ENCODE measurements around the gene FEV. TPM values are rescaled to one million over a fixed set of nuclear protein-coding genes. Genes with fewer than 3 reads are reported as not detected.

Gene FEV
- total RNA-seq, 1 donor from 2014 or later: not detected

DNA sequence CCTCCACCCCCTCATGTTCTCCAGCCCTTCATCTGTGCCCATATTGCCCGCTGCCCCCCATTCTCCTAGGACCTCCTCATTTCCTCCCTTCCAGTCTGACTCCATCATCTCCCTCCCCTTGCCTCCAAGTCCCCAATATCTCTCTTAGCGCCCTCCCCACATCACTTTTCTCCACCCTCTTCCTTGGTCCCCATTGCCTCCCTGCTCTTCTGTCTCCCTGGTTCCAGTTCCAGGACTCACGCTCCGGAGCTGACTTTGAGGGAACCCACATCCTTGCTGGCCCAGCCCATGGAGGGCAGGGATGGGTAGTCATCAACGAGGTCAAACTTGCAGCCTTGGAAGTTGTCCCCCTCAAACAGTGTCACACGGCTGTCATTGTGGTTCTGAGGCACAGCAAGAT, 5.6 kb upstream of the FEV start:
- no peak for DNase-seq
- TF ChIP-seq, protein P1, sequence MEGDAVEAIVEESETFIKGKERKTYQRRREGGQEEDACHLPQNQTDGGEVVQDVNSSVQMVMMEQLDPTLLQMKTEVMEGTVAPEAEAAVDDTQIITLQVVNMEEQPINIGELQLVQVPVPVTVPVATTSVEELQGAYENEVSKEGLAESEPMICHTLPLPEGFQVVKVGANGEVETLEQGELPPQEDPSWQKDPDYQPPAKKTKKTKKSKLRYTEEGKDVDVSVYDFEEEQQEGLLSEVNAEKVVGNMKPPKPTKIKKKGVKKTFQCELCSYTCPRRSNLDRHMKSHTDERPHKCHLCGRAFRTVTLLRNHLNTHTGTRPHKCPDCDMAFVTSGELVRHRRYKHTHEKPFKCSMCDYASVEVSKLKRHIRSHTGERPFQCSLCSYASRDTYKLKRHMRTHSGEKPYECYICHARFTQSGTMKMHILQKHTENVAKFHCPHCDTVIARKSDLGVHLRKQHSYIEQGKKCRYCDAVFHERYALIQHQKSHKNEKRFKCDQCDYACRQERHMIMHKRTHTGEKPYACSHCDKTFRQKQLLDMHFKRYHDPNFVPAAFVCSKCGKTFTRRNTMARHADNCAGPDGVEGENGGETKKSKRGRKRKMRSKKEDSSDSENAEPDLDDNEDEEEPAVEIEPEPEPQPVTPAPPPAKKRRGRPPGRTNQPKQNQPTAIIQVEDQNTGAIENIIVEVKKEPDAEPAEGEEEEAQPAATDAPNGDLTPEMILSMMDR (IDR thresholded peaks at IDR 0.05; ENCODE audit: partially characterized antibody, unreplicated experiment): no peak
- Mint-ChIP-seq H3K9me3 (ENCODE audit: unreplicated experiment) (peaks cover 4% of the 10 kb centered on the region), H3K4me1 (ENCODE audit: low read depth, unreplicated experiment) (no peaks in the 10 kb centered on the region), H3K36me3 (ENCODE audit: unreplicated experiment) (no peaks in the 10 kb centered on the region), H3K27ac (ENCODE audit: unreplicated experiment) (no peak overlapping the region), H3K4me3 (ENCODE audit: unreplicated experiment) (no peak overlapping the region), H3K27me3 (ENCODE audit: unreplicated experiment) (peaks cover 52% of the 10 kb centered on the region)

DNA sequence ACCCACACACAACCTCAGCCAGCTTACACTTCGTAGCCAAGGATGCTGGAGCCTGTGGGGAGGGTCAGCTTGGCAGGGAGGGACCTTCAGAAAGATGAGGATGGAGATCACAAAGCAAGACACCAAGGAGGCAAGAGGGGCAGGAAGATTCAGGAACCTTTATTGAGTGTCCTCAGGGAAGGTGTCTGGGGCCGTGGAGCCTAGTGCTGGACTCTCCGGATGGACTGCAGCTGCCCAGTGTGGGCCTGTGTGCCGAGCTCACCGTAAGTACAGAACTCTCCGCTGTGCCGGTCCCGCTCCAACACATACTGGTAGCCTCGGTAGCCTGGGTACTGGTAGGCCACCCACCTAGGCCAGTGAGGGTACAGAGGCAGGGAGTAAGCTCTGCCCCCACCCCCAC, 5.1 kb upstream of the FEV start:
- TF ChIP-seq, protein P1 (IDR thresholded peaks at IDR 0.05; ENCODE audit: partially characterized antibody, unreplicated experiment): no peak
- DNase-seq: no peak
- Mint-ChIP-seq H3K27ac (ENCODE audit: unreplicated experiment) (no peak overlapping the region), H3K4me1 (ENCODE audit: low read depth, unreplicated experiment) (no peaks in the 10 kb centered on the region), H3K36me3 (ENCODE audit: unreplicated experiment) (no peaks in the 10 kb centered on the region), H3K4me3 (ENCODE audit: unreplicated experiment) (no peak overlapping the region), H3K9me3 (ENCODE audit: unreplicated experiment) (peaks cover 4% of the 10 kb centered on the region), H3K27me3 (ENCODE audit: unreplicated experiment) (peaks cover 48% of the 10 kb centered on the region)

DNA sequence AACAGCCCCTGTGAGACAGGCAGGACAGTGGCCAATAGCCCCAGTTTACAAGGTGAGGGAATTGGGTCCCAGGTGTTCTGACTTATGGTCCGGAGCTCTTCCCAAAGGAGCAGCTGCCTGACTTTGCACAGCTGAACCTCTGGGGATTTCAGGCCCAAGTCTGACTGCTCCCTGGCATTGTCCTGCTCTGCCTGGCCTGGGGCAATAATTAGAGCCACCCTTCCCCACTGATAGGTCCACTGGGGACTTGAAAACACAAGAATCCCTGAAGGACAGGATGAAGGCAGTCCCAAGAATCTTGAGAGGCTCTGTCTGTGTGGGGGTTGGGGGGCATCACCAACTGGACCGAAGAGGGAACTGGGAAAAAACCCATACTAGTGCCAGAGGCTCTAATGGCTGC, 3.7 kb upstream of the FEV start:
- Mint-ChIP-seq H3K27me3 (ENCODE audit: unreplicated experiment) (peaks cover 49% of the 10 kb centered on the region), H3K9me3 (ENCODE audit: unreplicated experiment) (peaks cover 2% of the 10 kb centered on the region)

DNA sequence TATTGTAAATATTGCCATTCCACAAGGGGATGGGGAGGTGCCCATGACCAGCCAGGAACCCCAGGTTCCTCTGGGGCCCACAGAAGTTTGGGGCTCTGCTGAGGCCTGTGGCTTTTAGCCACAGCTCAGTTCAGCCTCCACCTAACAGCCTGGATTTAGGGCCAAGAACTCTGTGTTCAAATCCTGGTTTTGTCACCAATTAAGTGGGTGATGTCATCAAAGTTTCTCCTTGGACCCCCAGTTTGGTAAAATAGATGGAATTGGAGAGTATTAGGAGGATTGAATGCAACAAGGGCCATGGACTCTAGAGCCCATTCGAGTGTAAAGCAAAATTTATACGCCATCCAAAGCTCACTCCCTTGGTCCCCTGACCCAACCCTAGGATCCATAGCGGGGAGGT, 3.2 kb upstream of the FEV start:
- Mint-ChIP-seq H3K27ac (ENCODE audit: unreplicated experiment) (no peak overlapping the region), H3K36me3 (ENCODE audit: unreplicated experiment) (no peaks in the 10 kb centered on the region), H3K9me3 (ENCODE audit: unreplicated experiment) (peaks cover 2% of the 10 kb centered on the region), H3K27me3 (ENCODE audit: unreplicated experiment) (peaks cover 54% of the 10 kb centered on the region), H3K4me3 (ENCODE audit: unreplicated experiment) (no peak overlapping the region), H3K4me1 (ENCODE audit: low read depth, unreplicated experiment) (peaks cover 2% of the 10 kb centered on the region)
- TF ChIP-seq, protein P1 (IDR thresholded peaks at IDR 0.05; ENCODE audit: partially characterized antibody, unreplicated experiment): no peak
- DNase-seq: no peak

More for the DNA sequence above, 3.7 kb upstream of the FEV start:
- Mint-ChIP-seq H3K4me3 (ENCODE audit: unreplicated experiment) (no peak overlapping the region), H3K36me3 (ENCODE audit: unreplicated experiment) (no peaks in the 10 kb centered on the region), H3K27ac (ENCODE audit: unreplicated experiment) (no peak overlapping the region), H3K4me1 (ENCODE audit: low read depth, unreplicated experiment) (peaks cover 2% of the 10 kb centered on the region)
- no peak for DNase-seq
- TF ChIP-seq, protein P1 (IDR thresholded peaks at IDR 0.05; ENCODE audit: partially characterized antibody, unreplicated experiment): no peak

DNA sequence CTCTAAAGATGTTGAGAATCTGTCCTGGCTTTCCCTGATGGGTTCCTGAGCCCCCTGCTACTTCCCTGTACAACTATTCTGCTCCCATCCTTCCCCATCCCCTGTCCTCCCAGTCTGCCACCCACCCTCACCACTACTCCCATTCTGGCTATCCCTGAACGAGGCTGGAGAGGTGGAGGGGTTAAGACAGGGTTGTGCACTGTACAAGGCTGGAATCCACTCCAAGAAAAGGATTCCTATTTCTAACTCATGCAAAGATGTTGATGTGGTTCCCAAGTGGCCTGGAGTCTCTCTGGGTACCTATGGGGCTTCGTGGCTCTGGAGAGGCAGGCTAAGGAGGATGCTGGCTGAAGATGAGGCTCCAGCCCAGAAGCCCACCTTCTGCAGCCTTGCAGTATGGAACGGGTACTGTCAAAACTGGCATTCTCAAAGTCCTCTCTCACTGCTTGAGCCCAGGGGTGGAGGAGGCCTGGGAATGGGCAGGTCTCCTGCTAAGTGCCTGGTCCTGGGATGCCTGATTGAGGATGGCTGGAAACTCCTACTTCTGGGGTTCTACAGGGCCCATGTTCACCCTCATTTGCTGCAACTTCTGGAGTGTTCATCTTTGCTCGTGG, 1.3 kb upstream of the FEV start:
- Mint-ChIP-seq H3K27ac (ENCODE audit: unreplicated experiment) (no peak overlapping the region), H3K4me1 (ENCODE audit: low read depth, unreplicated experiment) (peaks cover 3% of the 10 kb centered on the region), H3K27me3 (ENCODE audit: unreplicated experiment) (peaks cover 46% of the 10 kb centered on the region), H3K4me3 (ENCODE audit: unreplicated experiment) (peak overlapping the region; percentile 46), H3K9me3 (ENCODE audit: unreplicated experiment) (peaks cover 4% of the 10 kb centered on the region), H3K36me3 (ENCODE audit: unreplicated experiment) (no peaks in the 10 kb centered on the region)
- TF ChIP-seq, protein P1 (IDR thresholded peaks at IDR 0.05; ENCODE audit: partially characterized antibody, unreplicated experiment): no peak
- DNase-seq: no peak
